ENCODE data around the gene ITCH. TPM values are rescaled to one million over a fixed set of nuclear protein-coding genes. Genes with fewer than 3 reads are reported as not detected.
"Not testable (repeated sequence)": the region's sequence is repeated elsewhere in the genome, so short reads cannot be mapped to it uniquely, and the experiment has no call there.

ITCH gene
- total RNA-seq, 1 donor from 2014 or later: 93.2 TPM

- Histone ChIP-seq H3K27me3 (ENCODE audit: control insufficient read depth, insufficient read depth, low read length) (no peaks in the 10 kb centered on the region), H3K4me3 (ENCODE audit: low read depth, low read length) (no peak overlapping the region), H3K36me3 (ENCODE audit: control insufficient read depth, insufficient read depth, low read length) (no peaks in the 10 kb centered on the region)
- FAIRE-seq (no peak), DNase-seq (ENCODE audit: low read depth) (no peak)
- TF ChIP-seq, protein P1, sequence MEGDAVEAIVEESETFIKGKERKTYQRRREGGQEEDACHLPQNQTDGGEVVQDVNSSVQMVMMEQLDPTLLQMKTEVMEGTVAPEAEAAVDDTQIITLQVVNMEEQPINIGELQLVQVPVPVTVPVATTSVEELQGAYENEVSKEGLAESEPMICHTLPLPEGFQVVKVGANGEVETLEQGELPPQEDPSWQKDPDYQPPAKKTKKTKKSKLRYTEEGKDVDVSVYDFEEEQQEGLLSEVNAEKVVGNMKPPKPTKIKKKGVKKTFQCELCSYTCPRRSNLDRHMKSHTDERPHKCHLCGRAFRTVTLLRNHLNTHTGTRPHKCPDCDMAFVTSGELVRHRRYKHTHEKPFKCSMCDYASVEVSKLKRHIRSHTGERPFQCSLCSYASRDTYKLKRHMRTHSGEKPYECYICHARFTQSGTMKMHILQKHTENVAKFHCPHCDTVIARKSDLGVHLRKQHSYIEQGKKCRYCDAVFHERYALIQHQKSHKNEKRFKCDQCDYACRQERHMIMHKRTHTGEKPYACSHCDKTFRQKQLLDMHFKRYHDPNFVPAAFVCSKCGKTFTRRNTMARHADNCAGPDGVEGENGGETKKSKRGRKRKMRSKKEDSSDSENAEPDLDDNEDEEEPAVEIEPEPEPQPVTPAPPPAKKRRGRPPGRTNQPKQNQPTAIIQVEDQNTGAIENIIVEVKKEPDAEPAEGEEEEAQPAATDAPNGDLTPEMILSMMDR (IDR thresholded peaks at IDR 0.05; ENCODE audit: insufficient read depth, low read length, severe bottlenecking): no peak
Observed at GRCh38 chr20:34343458-34344211, 19.4 kb upstream of the ITCH start.

- Histone ChIP-seq H3K27me3 (ENCODE audit: control insufficient read depth, insufficient read depth, low read length) (no peaks in the 10 kb centered on the region), H3K4me3 (ENCODE audit: low read depth, low read length) (no peak overlapping the region), H3K36me3 (ENCODE audit: control insufficient read depth, insufficient read depth, low read length) (no peaks in the 10 kb centered on the region)
- TF ChIP-seq, protein P1 (IDR thresholded peaks at IDR 0.05; ENCODE audit: insufficient read depth, low read length, severe bottlenecking): no peak
- FAIRE-seq (no peak), DNase-seq (ENCODE audit: low read depth) (no peak)
Observed at GRCh38 chr20:34344238-34344637, 18.8 kb upstream of the ITCH start.

DNA sequence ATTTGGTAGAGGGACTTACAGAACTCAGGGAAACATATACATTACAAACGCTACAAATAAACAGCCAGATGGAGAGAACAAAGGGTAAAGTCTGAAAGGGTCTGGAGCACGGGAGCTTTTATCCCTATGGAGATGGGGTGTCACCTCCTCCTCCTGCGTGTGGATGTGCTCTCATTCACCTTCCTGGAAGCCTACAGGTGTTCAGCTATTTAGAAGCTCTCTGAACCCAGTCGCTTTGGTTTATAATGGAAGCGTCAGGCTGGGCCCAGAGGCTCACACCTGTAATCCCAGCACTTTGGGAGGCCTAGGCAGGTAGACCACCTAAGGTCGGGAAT lies 17.7 kb upstream of the ITCH start:
- H3K4me3 ChIP-seq (ENCODE audit: low read depth, low read length): no peak overlapping the region
- TF ChIP-seq, protein P1 (IDR thresholded peaks at IDR 0.05; ENCODE audit: insufficient read depth, low read length, severe bottlenecking): no peak
- H3K36me3 ChIP-seq (ENCODE audit: control insufficient read depth, insufficient read depth, low read length): no peaks in the 10 kb centered on the region
- FAIRE-seq (no peak), DNase-seq (ENCODE audit: low read depth) (no peak)
- no peaks in the 10 kb centered on the region for H3K27me3 ChIP-seq (ENCODE audit: control insufficient read depth, insufficient read depth, low read length)

GRCh38 chr20:34345839-34346532 lies 17.1 kb upstream of the ITCH start:
- H3K36me3 ChIP-seq (ENCODE audit: control insufficient read depth, insufficient read depth, low read length); DNase-seq (ENCODE audit: low read depth); H3K27me3 ChIP-seq (ENCODE audit: control insufficient read depth, insufficient read depth, low read length); FAIRE-seq; H3K4me3 ChIP-seq (ENCODE audit: low read depth, low read length): not testable (repeated sequence)

GRCh38 chr20:34346533-34346865 lies 16.6 kb upstream of the ITCH start:
- FAIRE-seq; H3K27me3 ChIP-seq (ENCODE audit: control insufficient read depth, insufficient read depth, low read length); H3K36me3 ChIP-seq (ENCODE audit: control insufficient read depth, insufficient read depth, low read length); H3K4me3 ChIP-seq (ENCODE audit: low read depth, low read length); DNase-seq (ENCODE audit: low read depth): not testable (repeated sequence)

- Histone ChIP-seq H3K36me3 (ENCODE audit: control insufficient read depth, insufficient read depth, low read length) (no peaks in the 10 kb centered on the region), H3K27me3 (ENCODE audit: control insufficient read depth, insufficient read depth, low read length) (no peaks in the 10 kb centered on the region), H3K4me3 (ENCODE audit: low read depth, low read length) (no peak overlapping the region)
- DNase-seq (ENCODE audit: low read depth) (no peak), FAIRE-seq (no peak)
- TF ChIP-seq, protein P1 (IDR thresholded peaks at IDR 0.05; ENCODE audit: insufficient read depth, low read length, severe bottlenecking): no peak
Observed at GRCh38 chr20:34347571-34347970, 15.5 kb upstream of the ITCH start.

- TF ChIP-seq, protein P1 (IDR thresholded peaks at IDR 0.05; ENCODE audit: insufficient read depth, low read length, severe bottlenecking): no peak
- Histone ChIP-seq H3K36me3 (ENCODE audit: control insufficient read depth, insufficient read depth, low read length) (no peaks in the 10 kb centered on the region), H3K4me3 (ENCODE audit: low read depth, low read length) (no peak overlapping the region), H3K27me3 (ENCODE audit: control insufficient read depth, insufficient read depth, low read length) (no peaks in the 10 kb centered on the region)
- FAIRE-seq: no peak
- no peak for DNase-seq (ENCODE audit: low read depth)
Observed at GRCh38 chr20:34350095-34350494, 13.0 kb upstream of the ITCH start.

DNA sequence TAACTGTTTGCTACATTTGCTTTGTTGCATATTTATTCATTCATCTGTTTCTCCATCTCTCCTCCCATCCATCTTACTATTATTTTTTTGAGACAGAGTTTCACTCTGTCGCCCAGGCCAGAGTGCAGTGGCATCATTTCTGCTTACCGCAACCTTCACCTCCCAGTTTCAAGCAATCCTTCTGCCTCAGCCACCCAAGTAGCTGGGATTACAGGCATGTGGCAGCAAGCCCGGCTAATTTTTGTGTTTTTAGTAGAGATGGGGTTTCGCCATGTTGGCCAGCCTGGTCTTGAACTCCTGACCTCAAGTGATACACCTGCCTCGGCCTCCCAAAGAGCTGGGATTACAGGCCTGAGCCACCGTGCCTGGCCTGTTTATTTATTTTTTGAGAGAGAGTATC lies 9.6 kb upstream of the ITCH start:
- DNase-seq (ENCODE audit: low read depth); H3K27me3 ChIP-seq (ENCODE audit: control insufficient read depth, insufficient read depth, low read length); H3K36me3 ChIP-seq (ENCODE audit: control insufficient read depth, insufficient read depth, low read length); FAIRE-seq; H3K4me3 ChIP-seq (ENCODE audit: low read depth, low read length): not testable (repeated sequence)
